KMS-11 (cell line): ENCODE results near the gene PDE6H.

Source experiments
- H2AFZ ChIP-seq: fragments of 200-600 bp; sonication (generic); 2 replicates; pipeline ENCODE4 v1.6.1; 2016; ENCODE audit warnings: antibody characterized with exemption, mixed run types, low read depth
- H3K27ac ChIP-seq: fragments of 200-600 bp; sonication (generic); 2 replicates; pipeline ENCODE4 v1.6.1; 2016; ENCODE audit warnings: mild to moderate bottlenecking, mixed run types
- H3K27me3 ChIP-seq: fragments of 200-600 bp; sonication (generic); 2 replicates; pipeline ENCODE4 v1.6.1; 2017; ENCODE audit warnings: mild to moderate bottlenecking, low read depth, mixed run types, moderate library complexity; ENCODE audit not compliant: insufficient read depth
- H3K36me3 ChIP-seq: fragments of 200-600 bp; sonication (generic); 2 replicates; pipeline ENCODE4 v1.6.1; 2017; ENCODE audit warnings: mild to moderate bottlenecking, mixed run types; ENCODE audit not compliant: insufficient read depth
- H3K4me1 ChIP-seq: fragments of 200-600 bp; sonication (generic); 2 replicates; pipeline ENCODE4 v1.6.1; 2016; ENCODE audit warnings: mild to moderate bottlenecking, low read depth, mixed run types; ENCODE audit not compliant: poor library complexity, severe bottlenecking
- H3K4me2 ChIP-seq: fragments of 200-600 bp; sonication (generic); 2 replicates; pipeline ENCODE4 v1.7.0; 2016; ENCODE audit warnings: mild to moderate bottlenecking, mixed run types
- H3K4me3 ChIP-seq: fragments of 200-600 bp; sonication (generic); IDR thresholded peaks from 2 replicates; pipeline ENCODE4 v1.6.1; 2017; ENCODE audit warnings: low read depth, low read length, mixed read lengths; ENCODE audit not compliant: insufficient read depth
- H3K79me2 ChIP-seq: fragments of 200-600 bp; sonication (generic); 2 replicates; pipeline ENCODE4 v1.6.1; 2016; ENCODE audit warnings: low read depth, mixed run types; ENCODE audit not compliant: insufficient read depth
- H3K9ac ChIP-seq: fragments of 200-600 bp; sonication (generic); 2 replicates; pipeline ENCODE4 v1.6.1; 2016; ENCODE audit warnings: mild to moderate bottlenecking, mixed run types
- H4K20me1 ChIP-seq: fragments of 200-600 bp; sonication (generic); 2 replicates; pipeline ENCODE4 v1.6.1; 2016; ENCODE audit warnings: mild to moderate bottlenecking, mixed run types; ENCODE audit not compliant: insufficient read depth
- TF ChIP-seq, protein P1 (sequence below): fragments of 200-600 bp; sonication (generic); conservative IDR thresholded peaks from 2 replicates; pipeline ENCODE4 v1.6.1; 2017; ENCODE audit warnings: low read depth, mild to moderate bottlenecking, antibody characterized with exemption, low read length, moderate library complexity, mixed read lengths

PDE6H gene

DNA sequence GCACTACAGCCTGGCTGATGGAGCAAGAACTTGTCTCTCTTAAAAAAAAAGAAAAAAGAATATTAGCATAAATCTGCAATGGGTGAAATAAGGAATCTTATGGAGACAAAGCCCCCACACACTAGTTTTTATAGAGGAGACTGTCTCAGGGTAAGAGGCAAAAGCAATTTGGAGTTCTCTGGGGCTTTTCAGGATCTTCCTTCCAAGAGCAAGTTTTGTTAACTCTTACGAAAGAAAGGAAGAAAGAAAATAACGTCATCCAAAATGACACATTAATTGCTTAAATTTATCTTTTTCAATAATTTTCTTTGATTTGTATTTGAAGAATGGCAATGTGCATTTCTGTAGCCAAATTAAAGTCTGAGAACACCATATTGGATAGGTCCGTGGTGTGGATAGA, 3.8 kb downstream of the PDE6H start:
- H3K4me3 ChIP-seq: no peak overlapping the region
- H3K4me2 ChIP-seq: no peak overlapping the region
- TF ChIP-seq, protein P1, sequence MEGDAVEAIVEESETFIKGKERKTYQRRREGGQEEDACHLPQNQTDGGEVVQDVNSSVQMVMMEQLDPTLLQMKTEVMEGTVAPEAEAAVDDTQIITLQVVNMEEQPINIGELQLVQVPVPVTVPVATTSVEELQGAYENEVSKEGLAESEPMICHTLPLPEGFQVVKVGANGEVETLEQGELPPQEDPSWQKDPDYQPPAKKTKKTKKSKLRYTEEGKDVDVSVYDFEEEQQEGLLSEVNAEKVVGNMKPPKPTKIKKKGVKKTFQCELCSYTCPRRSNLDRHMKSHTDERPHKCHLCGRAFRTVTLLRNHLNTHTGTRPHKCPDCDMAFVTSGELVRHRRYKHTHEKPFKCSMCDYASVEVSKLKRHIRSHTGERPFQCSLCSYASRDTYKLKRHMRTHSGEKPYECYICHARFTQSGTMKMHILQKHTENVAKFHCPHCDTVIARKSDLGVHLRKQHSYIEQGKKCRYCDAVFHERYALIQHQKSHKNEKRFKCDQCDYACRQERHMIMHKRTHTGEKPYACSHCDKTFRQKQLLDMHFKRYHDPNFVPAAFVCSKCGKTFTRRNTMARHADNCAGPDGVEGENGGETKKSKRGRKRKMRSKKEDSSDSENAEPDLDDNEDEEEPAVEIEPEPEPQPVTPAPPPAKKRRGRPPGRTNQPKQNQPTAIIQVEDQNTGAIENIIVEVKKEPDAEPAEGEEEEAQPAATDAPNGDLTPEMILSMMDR: no peak
- no peaks in the 10 kb centered on the region for H3K79me2 ChIP-seq
- H3K9ac ChIP-seq: no peak overlapping the region
- H3K36me3 ChIP-seq: no peaks in the 10 kb centered on the region
- H2AFZ ChIP-seq: no peak overlapping the region
- no peak overlapping the region for H3K27ac ChIP-seq
- no peaks in the 10 kb centered on the region for H3K4me1 ChIP-seq
- H3K27me3 ChIP-seq: no peaks in the 10 kb centered on the region
- H4K20me1 ChIP-seq: no peaks in the 10 kb centered on the region

DNA sequence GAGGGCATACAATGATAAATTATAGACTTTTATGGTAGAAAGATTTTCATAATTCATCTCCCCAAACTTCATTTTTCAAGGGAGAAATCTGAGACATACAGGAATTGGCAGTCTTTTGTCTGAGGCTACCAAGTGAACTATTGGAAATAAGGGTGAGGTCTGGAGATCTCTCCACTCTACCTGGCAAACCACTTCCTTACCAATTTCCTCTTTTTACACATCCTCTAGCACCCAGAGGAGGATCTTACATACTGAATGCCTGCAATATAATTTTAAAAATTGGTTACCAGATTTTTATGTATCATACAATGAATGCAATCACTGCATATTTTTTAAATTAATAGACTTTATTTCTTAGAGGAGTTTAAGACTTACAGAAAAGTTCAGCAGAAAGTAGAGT, 6.6 kb downstream of the PDE6H start:
- Histone ChIP-seq H2AFZ (no peak overlapping the region), H3K27ac (no peak overlapping the region), H3K4me3 (no peak overlapping the region), H3K4me1 (no peaks in the 10 kb centered on the region), H3K9ac (no peak overlapping the region), H3K79me2 (no peaks in the 10 kb centered on the region), H3K36me3 (no peaks in the 10 kb centered on the region), H3K4me2 (no peak overlapping the region), H4K20me1 (no peaks in the 10 kb centered on the region), H3K27me3 (no peaks in the 10 kb centered on the region)
- TF ChIP-seq, protein P1: no peak

DNA sequence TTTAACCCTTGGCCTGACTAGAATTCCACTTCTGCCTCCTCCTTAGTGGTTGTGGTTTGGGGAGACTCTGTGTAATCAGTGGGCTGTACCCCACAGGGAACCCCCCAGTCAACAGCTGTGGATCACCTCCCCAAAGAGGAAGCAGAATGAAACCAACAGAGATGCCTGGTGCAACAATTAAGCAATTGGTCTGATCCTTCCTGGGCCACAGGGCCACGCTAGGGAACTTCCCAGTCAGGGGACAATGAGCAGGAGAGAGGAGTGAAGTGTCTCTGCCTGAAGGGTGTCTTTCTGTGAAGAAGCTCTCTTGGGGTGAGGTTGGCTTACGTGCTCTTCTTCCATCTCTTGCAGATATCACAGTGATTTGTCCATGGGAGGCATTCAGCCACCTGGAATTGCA, 8.2 kb downstream of the PDE6H start:
- H3K9ac ChIP-seq: no peak overlapping the region
- H3K4me3 ChIP-seq: no peak overlapping the region
- H4K20me1 ChIP-seq: no peaks in the 10 kb centered on the region
- no peak overlapping the region for H3K4me2 ChIP-seq
- no peak overlapping the region for H2AFZ ChIP-seq
- no peaks in the 10 kb centered on the region for H3K4me1 ChIP-seq
- H3K36me3 ChIP-seq: no peaks in the 10 kb centered on the region
- no peaks in the 10 kb centered on the region for H3K79me2 ChIP-seq
- no peaks in the 10 kb centered on the region for H3K27me3 ChIP-seq
- no peak overlapping the region for H3K27ac ChIP-seq
- TF ChIP-seq, protein P1: no peak

DNA sequence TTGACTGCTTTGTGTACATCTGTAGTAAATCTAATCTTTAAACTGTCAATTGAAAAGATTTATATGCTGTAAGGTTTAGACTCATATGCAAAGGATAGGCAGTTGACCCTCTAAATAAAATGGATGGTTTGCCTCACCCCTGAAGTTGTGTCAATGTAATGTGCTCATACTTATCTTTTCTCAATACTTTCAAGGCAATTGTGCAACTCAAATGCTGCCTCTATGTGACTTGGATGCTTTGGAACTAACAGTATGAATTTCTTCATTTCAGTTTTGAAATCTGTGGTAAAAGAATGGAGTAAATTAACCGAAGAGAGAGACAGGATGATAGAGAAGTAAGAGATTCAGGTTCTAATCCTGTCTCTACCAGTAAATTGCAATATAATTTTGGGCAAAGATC, 9.7 kb downstream of the PDE6H start:
- Histone ChIP-seq H3K4me1 (no peaks in the 10 kb centered on the region), H3K9ac (no peak overlapping the region), H2AFZ (no peak overlapping the region), H3K27me3 (no peaks in the 10 kb centered on the region), H4K20me1 (no peaks in the 10 kb centered on the region), H3K4me2 (no peak overlapping the region), H3K27ac (no peak overlapping the region), H3K4me3 (no peak overlapping the region), H3K36me3 (no peaks in the 10 kb centered on the region), H3K79me2 (no peaks in the 10 kb centered on the region)
- TF ChIP-seq, protein P1: no peak

DNA sequence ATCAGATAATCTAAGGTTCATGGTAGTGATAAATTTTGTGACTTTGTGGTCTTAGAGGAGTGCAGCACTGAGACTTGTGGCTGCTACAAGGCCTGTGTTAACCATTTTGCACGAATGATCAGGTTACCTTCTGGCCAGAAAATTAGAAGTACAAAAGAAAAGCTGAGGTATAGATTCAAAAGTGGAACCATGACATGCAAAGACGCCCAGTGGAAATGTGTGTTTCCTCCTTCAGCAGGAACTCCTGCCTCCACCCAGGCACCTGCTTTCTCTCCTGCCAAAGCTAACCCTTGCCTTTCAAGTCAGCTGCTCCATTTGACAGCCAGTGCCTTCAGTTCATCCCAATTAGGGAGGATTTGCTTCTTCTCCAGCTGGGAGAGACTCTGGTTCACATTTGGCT, 10.1 kb downstream of the PDE6H start:
- Histone ChIP-seq H4K20me1 (no peaks in the 10 kb centered on the region), H3K79me2 (no peaks in the 10 kb centered on the region), H3K4me2 (no peak overlapping the region), H3K4me3 (no peak overlapping the region), H3K36me3 (no peaks in the 10 kb centered on the region), H3K4me1 (no peaks in the 10 kb centered on the region), H3K27ac (no peak overlapping the region), H2AFZ (no peak overlapping the region), H3K9ac (no peak overlapping the region), H3K27me3 (no peaks in the 10 kb centered on the region)
- TF ChIP-seq, protein P1: no peak
